Measurements from ENCODE around the gene PUM1.

Gene PUM1

GRCh38 chr1:31005198-31005597, 60.3 kb downstream of the PUM1 start:
- Histone ChIP-seq H3K4me1 (ENCODE audit: insufficient read depth, low read length) (peaks cover 21% of the 10 kb centered on the region), H3K27ac (ENCODE audit: low read depth, low read length) (no peak overlapping the region), H3K9me3 (ENCODE audit: insufficient read depth, low read depth, low read length) (no peaks in the 10 kb centered on the region), H3K27me3 (ENCODE audit: insufficient read depth, low read length) (no peaks in the 10 kb centered on the region), H3K4me3 (ENCODE audit: low read length) (no peak overlapping the region), H3K36me3 (ENCODE audit: insufficient read depth, low read length) (peaks cover 62% of the 10 kb centered on the region), H3K9ac (ENCODE audit: low read depth, low read length) (no peak overlapping the region)
- WGBS: 96% methylated on average over 3 of the region's 3 CpGs

GRCh38 chr1:31004231-31004621, 61.3 kb downstream of the PUM1 start:
- no peaks in the 10 kb centered on the region for H3K27me3 ChIP-seq (ENCODE audit: insufficient read depth, low read length)
- peaks cover 68% of the 10 kb centered on the region for H3K36me3 ChIP-seq (ENCODE audit: insufficient read depth, low read length)
- H3K9ac ChIP-seq (ENCODE audit: low read depth, low read length): no peak overlapping the region
- no peak overlapping the region for H3K4me3 ChIP-seq (ENCODE audit: low read length)
- H3K27ac ChIP-seq (ENCODE audit: low read depth, low read length): no peak overlapping the region
- H3K9me3 ChIP-seq (ENCODE audit: insufficient read depth, low read depth, low read length): no peaks in the 10 kb centered on the region
- H3K4me1 ChIP-seq (ENCODE audit: insufficient read depth, low read length): peaks cover 18% of the 10 kb centered on the region

- Histone ChIP-seq H3K36me3 (ENCODE audit: insufficient read depth, low read length) (peaks cover 72% of the 10 kb centered on the region), H3K9me3 (ENCODE audit: insufficient read depth, low read depth, low read length) (no peaks in the 10 kb centered on the region), H3K4me3 (ENCODE audit: low read length) (no peak overlapping the region), H3K27me3 (ENCODE audit: insufficient read depth, low read length) (no peaks in the 10 kb centered on the region), H3K27ac (ENCODE audit: low read depth, low read length) (no peak overlapping the region), H3K9ac (ENCODE audit: low read depth, low read length) (no peak overlapping the region), H3K4me1 (ENCODE audit: insufficient read depth, low read length) (peaks cover 18% of the 10 kb centered on the region)
- 95% methylated on average over 6 of the region's 6 CpGs for WGBS
Measured at GRCh38 chr1:31003613-31004230, 61.8 kb downstream of the PUM1 start.

GRCh38 chr1:31000301-31000700, 65.2 kb downstream of the PUM1 start:
- H3K9me3 ChIP-seq (ENCODE audit: insufficient read depth, low read depth, low read length): no peaks in the 10 kb centered on the region
- 92% methylated on average over 2 of the region's 2 CpGs for WGBS
- H3K27ac ChIP-seq (ENCODE audit: low read depth, low read length): no peak overlapping the region
- H3K27me3 ChIP-seq (ENCODE audit: insufficient read depth, low read length): no peaks in the 10 kb centered on the region
- H3K4me3 ChIP-seq (ENCODE audit: low read length): no peak overlapping the region
- peaks cover 88% of the 10 kb centered on the region for H3K36me3 ChIP-seq (ENCODE audit: insufficient read depth, low read length)
- H3K9ac ChIP-seq (ENCODE audit: low read depth, low read length): no peak overlapping the region
- peaks cover 4% of the 10 kb centered on the region; the same call in 1 of the 2 replicates for H3K4me1 ChIP-seq (ENCODE audit: insufficient read depth, low read length)

- H3K4me1 ChIP-seq (ENCODE audit: insufficient read depth, low read length): peaks cover 4% of the 10 kb centered on the region; the same call in 1 of the 2 replicates
- WGBS: 100% methylated on average over 1 of the region's 1 CpG
- H3K9ac ChIP-seq (ENCODE audit: low read depth, low read length): no peak overlapping the region
- H3K4me3 ChIP-seq (ENCODE audit: low read length): no peak overlapping the region
- H3K27me3 ChIP-seq (ENCODE audit: insufficient read depth, low read length): no peaks in the 10 kb centered on the region
- no peaks in the 10 kb centered on the region for H3K9me3 ChIP-seq (ENCODE audit: insufficient read depth, low read depth, low read length)
- H3K27ac ChIP-seq (ENCODE audit: low read depth, low read length): no peak overlapping the region
- peaks cover 88% of the 10 kb centered on the region for H3K36me3 ChIP-seq (ENCODE audit: insufficient read depth, low read length)
Measured at GRCh38 chr1:30998887-30999286, 66.6 kb downstream of the PUM1 start.

GRCh38 chr1:30998171-30998570, 67.3 kb downstream of the PUM1 start:
- no peak overlapping the region for H3K27ac ChIP-seq (ENCODE audit: low read depth, low read length)
- no peak overlapping the region for H3K4me3 ChIP-seq (ENCODE audit: low read length)

GRCh38 chr1:30997463-30998057, 68.0 kb downstream of the PUM1 start:
- WGBS: 96% methylated on average over 9 of the region's 9 CpGs
- H3K36me3 ChIP-seq (ENCODE audit: insufficient read depth, low read length): peaks cover 87% of the 10 kb centered on the region

More at GRCh38 chr1:30998171-30998570, 67.3 kb downstream of the PUM1 start:
- H3K4me1 ChIP-seq (ENCODE audit: insufficient read depth, low read length): peaks cover 4% of the 10 kb centered on the region; the same call in 1 of the 2 replicates
- no peaks in the 10 kb centered on the region for H3K9me3 ChIP-seq (ENCODE audit: insufficient read depth, low read depth, low read length)
- no peaks in the 10 kb centered on the region for H3K27me3 ChIP-seq (ENCODE audit: insufficient read depth, low read length)
- no peak overlapping the region for H3K9ac ChIP-seq (ENCODE audit: low read depth, low read length)
- H3K36me3 ChIP-seq (ENCODE audit: insufficient read depth, low read length): peaks cover 87% of the 10 kb centered on the region
- WGBS: 96% methylated on average over 4 of the region's 5 CpGs

GRCh38 chr1:30995990-30996612, 69.4 kb downstream of the PUM1 start:
- WGBS: 85% methylated on average over 3 of the region's 3 CpGs
- Histone ChIP-seq H3K9me3 (ENCODE audit: insufficient read depth, low read depth, low read length) (no peaks in the 10 kb centered on the region), H3K4me3 (ENCODE audit: low read length) (no peak overlapping the region), H3K4me1 (ENCODE audit: insufficient read depth, low read length) (peaks cover 3% of the 10 kb centered on the region), H3K27ac (ENCODE audit: low read depth, low read length) (no peak overlapping the region), H3K36me3 (ENCODE audit: insufficient read depth, low read length) (peaks cover 88% of the 10 kb centered on the region), H3K9ac (ENCODE audit: low read depth, low read length) (no peak overlapping the region), H3K27me3 (ENCODE audit: insufficient read depth, low read length) (no peaks in the 10 kb centered on the region)

More at GRCh38 chr1:30997463-30998057, 68.0 kb downstream of the PUM1 start:
- Histone ChIP-seq H3K27me3 (ENCODE audit: insufficient read depth, low read length) (no peaks in the 10 kb centered on the region), H3K4me1 (ENCODE audit: insufficient read depth, low read length) (peaks cover 4% of the 10 kb centered on the region), H3K9ac (ENCODE audit: low read depth, low read length) (no peak overlapping the region), H3K4me3 (ENCODE audit: low read length) (no peak overlapping the region), H3K27ac (ENCODE audit: low read depth, low read length) (no peak overlapping the region), H3K9me3 (ENCODE audit: insufficient read depth, low read depth, low read length) (no peaks in the 10 kb centered on the region)

- WGBS: 86% methylated on average over 6 of the region's 6 CpGs
- H3K4me1 ChIP-seq (ENCODE audit: insufficient read depth, low read length): peaks cover 9% of the 10 kb centered on the region; the same call in 1 of the 2 replicates
- H3K27ac ChIP-seq (ENCODE audit: low read depth, low read length): 0 out of 2 replicates have a peak overlapping the region, but pooled peaks have one; percentile 10
- H3K4me3 ChIP-seq (ENCODE audit: low read length): no peak overlapping the region
- no peaks in the 10 kb centered on the region for H3K9me3 ChIP-seq (ENCODE audit: insufficient read depth, low read depth, low read length)
- no peak overlapping the region for H3K9ac ChIP-seq (ENCODE audit: low read depth, low read length)
- H3K27me3 ChIP-seq (ENCODE audit: insufficient read depth, low read length): no peaks in the 10 kb centered on the region
- H3K36me3 ChIP-seq (ENCODE audit: insufficient read depth, low read length): peaks cover 90% of the 10 kb centered on the region
Measured at GRCh38 chr1:30991862-30992606, 73.5 kb downstream of the PUM1 start.

GRCh38 chr1:30990591-30990990, 74.9 kb downstream of the PUM1 start:
- H3K9me3 ChIP-seq (ENCODE audit: insufficient read depth, low read depth, low read length): no peaks in the 10 kb centered on the region
- WGBS: 100% methylated on average over 3 of the region's 3 CpGs
- H3K36me3 ChIP-seq (ENCODE audit: insufficient read depth, low read length): peaks cover 77% of the 10 kb centered on the region
- no peak overlapping the region for H3K27ac ChIP-seq (ENCODE audit: low read depth, low read length)
- H3K9ac ChIP-seq (ENCODE audit: low read depth, low read length): no peak overlapping the region
- H3K4me3 ChIP-seq (ENCODE audit: low read length): no peak overlapping the region
- H3K27me3 ChIP-seq (ENCODE audit: insufficient read depth, low read length): no peaks in the 10 kb centered on the region
- peaks cover 9% of the 10 kb centered on the region for H3K4me1 ChIP-seq (ENCODE audit: insufficient read depth, low read length)

- Histone ChIP-seq H3K9me3 (ENCODE audit: insufficient read depth, low read depth, low read length) (no peaks in the 10 kb centered on the region), H3K36me3 (ENCODE audit: insufficient read depth, low read length) (peaks cover 64% of the 10 kb centered on the region)
Measured at GRCh38 chr1:30988045-30988444, 77.5 kb downstream of the PUM1 start.

More at GRCh38 chr1:30988045-30988444, 77.5 kb downstream of the PUM1 start:
- H3K9ac ChIP-seq (ENCODE audit: low read depth, low read length): no peak overlapping the region
- 94% methylated on average over 1 of the region's 1 CpG for WGBS
- peaks cover 9% of the 10 kb centered on the region for H3K4me1 ChIP-seq (ENCODE audit: insufficient read depth, low read length)
- H3K27me3 ChIP-seq (ENCODE audit: insufficient read depth, low read length): no peaks in the 10 kb centered on the region
- no peak overlapping the region for H3K27ac ChIP-seq (ENCODE audit: low read depth, low read length)
- no peak overlapping the region for H3K4me3 ChIP-seq (ENCODE audit: low read length)
